Left lung (tissue), 14 donors: ENCODE data around the gene OR10G2. TPM values are rescaled to one million over a fixed set of nuclear protein-coding genes. Genes with fewer than 3 reads are reported as not detected.

Source experiments
- ATAC-seq: fragments of 200-7000 bp; cut with Tn5 transposase; one replicate; pipeline ENCODE4 v1.9.1; 2020; ENCODE audit warnings: moderate library complexity
- DNase-seq, 4 donors: peaks; one replicate each; pipeline ENCODE4 v3.0.0-alpha.2; 2013 to 2020
- H3K27ac ChIP-seq, 2 donors: fragments of 200-600 bp; sonication (generic) in 1 of 2; one replicate each; pipeline versions ENCODE4 v1.5.0 to v1.8.0; 2020 to 2021
- H3K27me3 ChIP-seq, 2 donors: fragments of 200-600 bp; sonication (generic) in 1 of 2; one replicate each; pipeline versions ENCODE4 v1.5.0 to v1.8.0; 2020 to 2021
- H3K36me3 ChIP-seq, 2 donors: fragments of 200-600 bp; sonication (generic) in 1 of 2; one replicate each; pipeline versions ENCODE4 v1.5.0 to v1.8.0; 2020 to 2021
- H3K4me1 ChIP-seq, 2 donors: fragments of 200-600 bp; one replicate each; pipeline ENCODE4 v1.8.0; 2021
- H3K4me3 ChIP-seq, 2 donors: fragments of 200-600 bp; sonication (generic) in 1 of 2; one replicate each; pipeline versions ENCODE4 v1.5.0 to v1.8.0; 2020 to 2021; ENCODE audit warnings: mild to moderate bottlenecking in 1 of 2
- H3K9me3 ChIP-seq, 2 donors: fragments of 200-600 bp; sonication (generic) in 1 of 2; one replicate each; pipeline versions ENCODE4 v1.5.0 to v1.8.0; 2020 to 2021
- intact Hi-C, 2 donors: fragments of 100-400 bp; cut with DNase I; formaldehyde crosslinking; loops; one replicate each; pipeline versions ENCODE4 v1.11.2 to v1.14.2; 2022
- long read RNA-seq, 12 donors: library from polyadenylated mRNA in 2 of 12; unstranded in 2 of 12; transcript quantifications; one replicate each; pipeline ENCODE4 v2.0.0 and lab custom pipeline, GENCODE V29; 2019 to 2026
- polyA plus RNA-seq, 6 donors: library from polyadenylated mRNA; unstranded; fragments of 120-200 nt; gene quantifications; one replicate each; pipeline ENCODE4 v1.2.1, GENCODE V29; 2013; ENCODE audit not compliant: insufficient read length in 6 of 6
- total RNA-seq, 2 donors: library from RNA; stranded (reverse); fragmentation: NEBNext Ultra II Directional; extraction: Animal tissue kit (Norgen Biotek cat#: 25700); gene quantifications; one replicate each; pipeline ENCODE4 v1.2.1, GENCODE V29; 2021
- TF ChIP-seq, protein P1 (sequence below), 2 donors: fragments of 200-600 bp; sonication (generic) in 1 of 2; IDR thresholded peaks; one replicate each; pipeline versions ENCODE4 v1.5.0 to v1.8.0; 2021; ENCODE audit warnings: antibody characterized with exemption in 2 of 2
- donor health status: DM: no; HTN: yes; CAD: no.
- donor health status: DM: no; HTN: no; CAD: no.

The OR10G2 gene
- total RNA-seq (not detected), polyA plus RNA-seq (not detected)
- long read RNA-seq, donor 1: 0 reads
- long read RNA-seq, donor 2: 0 reads
- long read RNA-seq, donor 3: 0 reads
- long read RNA-seq, donor 4: 0 reads
- long read RNA-seq, donor 5: 0 reads
- long read RNA-seq, donor 6: 0 reads
- long read RNA-seq, donor 7: 0 reads
- long read RNA-seq, donor 8: 0 reads
- long read RNA-seq, donor 9: 0 reads
- long read RNA-seq, donor 10: 0 reads
- long read RNA-seq, donor 11: 0 reads
- long read RNA-seq, donor 12: 0 reads

DNA sequence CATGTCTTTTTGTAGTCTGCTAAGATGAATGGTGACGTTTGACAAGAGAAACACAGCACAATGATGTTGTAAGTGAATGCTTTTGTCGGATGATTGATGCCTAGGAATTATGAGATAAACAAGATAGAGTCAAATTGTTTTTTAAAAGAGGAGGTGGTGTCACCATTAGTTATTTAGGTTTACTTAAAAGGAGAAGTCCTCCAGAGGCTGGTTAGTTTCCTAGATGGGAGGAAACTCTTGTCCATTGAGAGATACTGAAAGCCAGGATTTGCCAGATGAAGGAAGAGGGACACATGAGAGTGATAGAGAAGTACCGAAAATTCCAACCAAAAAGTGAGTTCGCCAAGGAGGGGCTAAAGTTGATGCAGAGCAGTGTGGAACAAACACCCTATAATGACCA is at the start of gene OR10G2:
TSS of gene OR10G2 (minus strand) at position 101 of the 400 bp plus-strand sequence. CDS start at position 3, 98 bp downstream.
- Histone ChIP-seq H3K4me3 (no peak within 1 kb of the TSS), H3K27ac (no peak within 1 kb of the TSS), H3K4me1 (no peaks in the 10 kb centered on the region), H3K9me3 (no peaks in the 10 kb centered on the region), H3K27me3 (no peaks in the 10 kb centered on the region), H3K36me3 (no peaks in the 10 kb centered on the region)
- DNase-seq (no peak), ATAC-seq (no peak)
- intact Hi-C loops: no loop called here
- TF ChIP-seq, protein P1, sequence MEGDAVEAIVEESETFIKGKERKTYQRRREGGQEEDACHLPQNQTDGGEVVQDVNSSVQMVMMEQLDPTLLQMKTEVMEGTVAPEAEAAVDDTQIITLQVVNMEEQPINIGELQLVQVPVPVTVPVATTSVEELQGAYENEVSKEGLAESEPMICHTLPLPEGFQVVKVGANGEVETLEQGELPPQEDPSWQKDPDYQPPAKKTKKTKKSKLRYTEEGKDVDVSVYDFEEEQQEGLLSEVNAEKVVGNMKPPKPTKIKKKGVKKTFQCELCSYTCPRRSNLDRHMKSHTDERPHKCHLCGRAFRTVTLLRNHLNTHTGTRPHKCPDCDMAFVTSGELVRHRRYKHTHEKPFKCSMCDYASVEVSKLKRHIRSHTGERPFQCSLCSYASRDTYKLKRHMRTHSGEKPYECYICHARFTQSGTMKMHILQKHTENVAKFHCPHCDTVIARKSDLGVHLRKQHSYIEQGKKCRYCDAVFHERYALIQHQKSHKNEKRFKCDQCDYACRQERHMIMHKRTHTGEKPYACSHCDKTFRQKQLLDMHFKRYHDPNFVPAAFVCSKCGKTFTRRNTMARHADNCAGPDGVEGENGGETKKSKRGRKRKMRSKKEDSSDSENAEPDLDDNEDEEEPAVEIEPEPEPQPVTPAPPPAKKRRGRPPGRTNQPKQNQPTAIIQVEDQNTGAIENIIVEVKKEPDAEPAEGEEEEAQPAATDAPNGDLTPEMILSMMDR (IDR thresholded peaks at IDR 0.05): no peak

- intact Hi-C loops: no loop called here
- DNase-seq: no peak
These were observed 45.3 kb upstream of the OR10G2 start for GRCh38 chr14:21680072-21680471.

DNA sequence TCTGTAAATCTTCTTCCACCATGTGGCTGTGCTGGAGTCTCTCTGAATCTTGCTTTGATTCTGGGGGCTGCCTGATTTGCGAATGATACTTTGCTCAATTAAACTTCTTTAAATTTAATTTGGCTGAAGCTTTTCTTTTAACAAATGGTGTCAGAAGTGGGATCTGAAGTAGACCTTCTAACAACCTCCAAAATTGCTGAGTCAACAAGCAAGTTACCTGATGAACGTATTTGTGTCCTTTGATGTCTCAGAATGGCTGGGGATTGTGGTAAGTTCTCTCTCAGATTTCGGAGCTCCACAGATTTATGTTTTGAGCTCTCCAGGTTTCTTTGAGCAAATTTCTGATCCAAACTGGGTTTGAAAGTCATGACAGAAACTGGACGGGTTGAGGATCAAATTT is 40.8 kb upstream of the OR10G2 start:
- ATAC-seq (no peak), DNase-seq (no peak)
- Histone ChIP-seq H3K4me3 (no peak overlapping the region), H3K4me1 (no peaks in the 10 kb centered on the region), H3K9me3 (peaks cover 0 to 10% of the 10 kb centered on the region in 2 donors), H3K27me3 (no peaks in the 10 kb centered on the region), H3K36me3 (no peaks in the 10 kb centered on the region), H3K27ac (no peak overlapping the region)
- TF ChIP-seq, protein P1 (IDR thresholded peaks at IDR 0.05): no peak
- intact Hi-C loops: no loop called here

More at GRCh38 chr14:21680072-21680471, 45.3 kb upstream of the OR10G2 start:
- Histone ChIP-seq H3K9me3 (peaks cover 0 to 10% of the 10 kb centered on the region in 2 donors), H3K27me3 (no peaks in the 10 kb centered on the region), H3K27ac (no peak overlapping the region), H3K4me1 (no peaks in the 10 kb centered on the region), H3K36me3 (no peaks in the 10 kb centered on the region), H3K4me3 (no peak overlapping the region)
- ATAC-seq: no peak
- TF ChIP-seq, protein P1 (IDR thresholded peaks at IDR 0.05): no peak

DNA sequence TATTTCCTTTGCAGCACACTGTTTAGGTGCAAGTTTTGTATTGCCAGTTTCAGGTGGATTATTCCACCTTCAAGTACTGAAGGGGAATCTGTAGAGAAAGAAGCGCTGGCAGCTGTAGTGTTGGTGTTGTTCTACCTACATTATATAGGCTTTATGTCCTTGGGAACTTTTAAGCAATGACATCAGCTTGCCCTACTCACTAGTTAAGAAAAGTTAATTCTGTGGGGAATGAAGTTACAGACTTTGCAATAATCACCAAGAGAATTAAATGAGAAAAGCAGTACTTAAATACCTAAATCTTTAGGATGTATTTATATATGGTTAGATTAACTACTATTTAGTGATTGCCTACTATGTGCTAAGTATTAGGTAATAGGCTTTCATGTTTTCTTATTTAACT is 39.0 kb upstream of the OR10G2 start, which contains the start of gene OR4E1:
TSS of gene OR4E1 (minus strand) at position 101 of the 400 bp plus-strand sequence. CDS start 2,883 bp downstream, outside the sequence.
- no peaks in the 10 kb centered on the region for H3K4me1 ChIP-seq
- H3K36me3 ChIP-seq: no peaks in the 10 kb centered on the region
- H3K27me3 ChIP-seq: no peaks in the 10 kb centered on the region
- DNase-seq (no peak), ATAC-seq (no peak)
- intact Hi-C loops: no loop called here
- TF ChIP-seq, protein P1 (IDR thresholded peaks at IDR 0.05): no peak
- H3K27ac ChIP-seq: no peak within 1 kb of the TSS
- peaks cover 0 to 10% of the 10 kb centered on the region in 2 donors for H3K9me3 ChIP-seq
- no peak within 1 kb of the TSS for H3K4me3 ChIP-seq

DNA sequence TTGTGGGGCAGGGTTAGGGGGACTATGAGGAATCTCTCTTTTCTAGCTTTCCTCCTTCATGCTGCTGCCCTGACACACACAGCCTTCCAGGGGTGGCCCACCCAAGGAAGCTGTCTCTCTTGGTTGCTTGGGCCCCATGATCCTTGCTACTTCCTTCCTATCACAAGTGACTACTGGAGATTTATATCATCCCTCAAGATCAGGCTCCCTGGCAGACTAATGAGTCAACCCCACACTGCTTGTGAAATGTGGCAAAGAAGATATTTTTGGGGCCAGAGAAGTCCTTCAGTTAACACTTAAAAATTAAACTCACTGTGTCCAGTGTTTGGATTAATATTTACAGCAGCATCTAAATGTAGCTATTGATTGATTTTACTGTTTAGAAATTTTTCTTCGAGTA is 37.4 kb upstream of the OR10G2 start:
- Histone ChIP-seq H3K36me3 (no peaks in the 10 kb centered on the region), H3K4me3 (no peak overlapping the region), H3K27me3 (no peaks in the 10 kb centered on the region), H3K9me3 (peaks cover 0 to 10% of the 10 kb centered on the region in 2 donors), H3K4me1 (no peaks in the 10 kb centered on the region), H3K27ac (no peak overlapping the region)
- no peak for ATAC-seq
- no peak for DNase-seq
- intact Hi-C loops: no loop called here
- TF ChIP-seq, protein P1 (IDR thresholded peaks at IDR 0.05): no peak
